HUES64 (cell line): Measurements from ENCODE around the gene SLC15A5.

Source experiments
- H3K27ac ChIP-seq: 2 replicates; pipeline ENCODE4 v1.7.0; 2013; ENCODE audit warnings: low read depth, low read length, inconsistent platforms
- H3K27me3 ChIP-seq: 2 replicates; pipeline ENCODE4 v1.6.1; 2013; ENCODE audit warnings: mild to moderate bottlenecking, low read length; ENCODE audit not compliant: insufficient read depth
- H3K36me3 ChIP-seq: 2 replicates; pipeline ENCODE4 v1.6.1; 2013; ENCODE audit warnings: mild to moderate bottlenecking, low read length; ENCODE audit not compliant: insufficient read depth
- H3K4me1 ChIP-seq: 2 replicates; pipeline ENCODE4 v1.6.1; 2013; ENCODE audit warnings: mild to moderate bottlenecking, low read length, moderate library complexity; ENCODE audit not compliant: insufficient read depth
- H3K4me3 ChIP-seq: 2 replicates; pipeline ENCODE4 v1.5.1; 2013; ENCODE audit warnings: mild to moderate bottlenecking, low read length, moderate library complexity
- H3K9ac ChIP-seq: 2 replicates; pipeline ENCODE4 v1.6.1; 2013; ENCODE audit warnings: mild to moderate bottlenecking, low read depth, low read length
- H3K9me3 ChIP-seq: 2 replicates; pipeline ENCODE4 v1.6.1; 2013; ENCODE audit warnings: low read depth, low read length; ENCODE audit not compliant: insufficient read depth
- WGBS: fragments of 150-250, 120-280 bp; methylation state at CpG from one replicate; pipeline ENCODE4 v1.1.7; 2013; ENCODE audit warnings: missing lambda C conversion rate; 5-methylcytosine and 5-hydroxymethylcytosine counted together

Gene SLC15A5

GRCh38 chr12:16183541-16183940, 93.9 kb downstream of the SLC15A5 start:
- H3K9me3 ChIP-seq = no peaks in the 10 kb centered on the region
- 0 out of 2 replicates have a peak, but pooled peaks cover 4% of the 10 kb centered on the region for H3K4me1 ChIP-seq
- 95% methylated on average over 7 of the region's 7 CpGs for WGBS
- H3K4me3 ChIP-seq = no peak overlapping the region
- no peaks in the 10 kb centered on the region for H3K36me3 ChIP-seq
- no peak overlapping the region for H3K27ac ChIP-seq
- no peak overlapping the region for H3K9ac ChIP-seq
- no peaks in the 10 kb centered on the region for H3K27me3 ChIP-seq

GRCh38 chr12:16175840-16176239, 101.6 kb downstream of the SLC15A5 start:
- Histone ChIP-seq H3K4me3 (no peak overlapping the region), H3K36me3 (no peaks in the 10 kb centered on the region), H3K9me3 (no peaks in the 10 kb centered on the region), H3K9ac (no peak overlapping the region), H3K27me3 (no peaks in the 10 kb centered on the region), H3K27ac (no peak overlapping the region), H3K4me1 (no peaks in the 10 kb centered on the region)
- 97% methylated on average over 2 of the region's 3 CpGs for WGBS

GRCh38 chr12:16174282-16174681, 103.2 kb downstream of the SLC15A5 start:
- Histone ChIP-seq H3K4me3 (no peak overlapping the region), H3K27me3 (no peaks in the 10 kb centered on the region), H3K36me3 (no peaks in the 10 kb centered on the region), H3K27ac (no peak overlapping the region), H3K9ac (no peak overlapping the region), H3K9me3 (no peaks in the 10 kb centered on the region), H3K4me1 (no peaks in the 10 kb centered on the region)
- 94% methylated on average over 4 of the region's 4 CpGs for WGBS

- Histone ChIP-seq H3K4me1 (no peaks in the 10 kb centered on the region), H3K4me3 (no peak overlapping the region), H3K9ac (no peak overlapping the region), H3K36me3 (no peaks in the 10 kb centered on the region), H3K27me3 (no peaks in the 10 kb centered on the region), H3K27ac (no peak overlapping the region), H3K9me3 (no peaks in the 10 kb centered on the region)
- WGBS = 91% methylated on average over 2 of the region's 2 CpGs
Observed at GRCh38 chr12:16171348-16171747, 106.1 kb downstream of the SLC15A5 start.

- Histone ChIP-seq H3K9ac (no peak overlapping the region), H3K27ac (no peak overlapping the region), H3K36me3 (no peaks in the 10 kb centered on the region), H3K4me1 (0 out of 2 replicates have a peak, but pooled peaks cover 4% of the 10 kb centered on the region), H3K4me3 (no peak overlapping the region), H3K27me3 (no peaks in the 10 kb centered on the region), H3K9me3 (no peaks in the 10 kb centered on the region)
- 98% methylated on average over 3 of the region's 3 CpGs for WGBS
Observed at GRCh38 chr12:16168078-16168477, 109.4 kb downstream of the SLC15A5 start.

GRCh38 chr12:16166563-16167470, 110.7 kb downstream of the SLC15A5 start:
- H3K4me3 ChIP-seq = no peak overlapping the region
- no peak overlapping the region for H3K27ac ChIP-seq
- WGBS = 97% methylated on average over 4 of the region's 5 CpGs
- H3K9ac ChIP-seq = no peak overlapping the region
- H3K36me3 ChIP-seq = no peaks in the 10 kb centered on the region
- H3K4me1 ChIP-seq = 0 out of 2 replicates have a peak, but pooled peaks cover 7% of the 10 kb centered on the region
- H3K9me3 ChIP-seq = no peaks in the 10 kb centered on the region
- no peaks in the 10 kb centered on the region for H3K27me3 ChIP-seq

- no peak overlapping the region for H3K9ac ChIP-seq
- no peak overlapping the region for H3K27ac ChIP-seq
- H3K36me3 ChIP-seq = no peaks in the 10 kb centered on the region
- H3K4me1 ChIP-seq = 0 out of 2 replicates have a peak, but pooled peaks cover 7% of the 10 kb centered on the region
- no peaks in the 10 kb centered on the region for H3K9me3 ChIP-seq
- H3K27me3 ChIP-seq = no peaks in the 10 kb centered on the region
- no peak overlapping the region for H3K4me3 ChIP-seq
- WGBS = 13% methylated on average over 2 of the region's 2 CpGs
Observed at GRCh38 chr12:16165506-16165905, 112.0 kb downstream of the SLC15A5 start.

- no peaks in the 10 kb centered on the region for H3K36me3 ChIP-seq
- 0 out of 2 replicates have a peak, but pooled peaks cover 7% of the 10 kb centered on the region for H3K4me1 ChIP-seq
- H3K27ac ChIP-seq = no peak overlapping the region
- no peaks in the 10 kb centered on the region for H3K27me3 ChIP-seq
- no peak overlapping the region for H3K9ac ChIP-seq
- H3K9me3 ChIP-seq = no peaks in the 10 kb centered on the region
- no peak overlapping the region for H3K4me3 ChIP-seq
Observed at GRCh38 chr12:16163901-16164300, 113.6 kb downstream of the SLC15A5 start.

GRCh38 chr12:16163146-16163545, 114.3 kb downstream of the SLC15A5 start:
- Histone ChIP-seq H3K27ac (no peak overlapping the region), H3K9ac (no peak overlapping the region), H3K27me3 (no peaks in the 10 kb centered on the region), H3K9me3 (no peaks in the 10 kb centered on the region), H3K4me1 (0 out of 2 replicates have a peak, but pooled peaks cover 7% of the 10 kb centered on the region), H3K4me3 (no peak overlapping the region), H3K36me3 (no peaks in the 10 kb centered on the region)
- WGBS = 77% methylated on average over 4 of the region's 4 CpGs

GRCh38 chr12:16159571-16159970, 117.9 kb downstream of the SLC15A5 start:
- no peak overlapping the region for H3K9ac ChIP-seq
- 0 out of 2 replicates have a peak, but pooled peaks cover 7% of the 10 kb centered on the region for H3K4me1 ChIP-seq
- no peak overlapping the region for H3K27ac ChIP-seq
- H3K9me3 ChIP-seq = no peaks in the 10 kb centered on the region
- 86% methylated on average over 1 of the region's 1 CpG for WGBS
- H3K36me3 ChIP-seq = no peaks in the 10 kb centered on the region
- H3K27me3 ChIP-seq = no peaks in the 10 kb centered on the region
- no peak overlapping the region for H3K4me3 ChIP-seq

- WGBS = 95% methylated on average over 1 of the region's 1 CpG
- Histone ChIP-seq H3K9me3 (no peaks in the 10 kb centered on the region), H3K4me3 (no peak overlapping the region), H3K4me1 (0 out of 2 replicates have a peak, but pooled peaks cover 2% of the 10 kb centered on the region), H3K27me3 (no peaks in the 10 kb centered on the region), H3K9ac (no peak overlapping the region), H3K27ac (no peak overlapping the region), H3K36me3 (no peaks in the 10 kb centered on the region)
Observed at GRCh38 chr12:16158050-16158449, 119.4 kb downstream of the SLC15A5 start.
